Measurements from ENCODE around the gene PPP2R5D. TPM values are rescaled to one million over a fixed set of nuclear protein-coding genes. Genes with fewer than 3 reads are reported as not detected.

Gene PPP2R5D
- total and polyA plus RNA-seq, 2 of the 8 experiments (the other 6 are each of a cell fraction or from before 2014, with no cell fraction given): 52.1 to 55.7 TPM

DNA sequence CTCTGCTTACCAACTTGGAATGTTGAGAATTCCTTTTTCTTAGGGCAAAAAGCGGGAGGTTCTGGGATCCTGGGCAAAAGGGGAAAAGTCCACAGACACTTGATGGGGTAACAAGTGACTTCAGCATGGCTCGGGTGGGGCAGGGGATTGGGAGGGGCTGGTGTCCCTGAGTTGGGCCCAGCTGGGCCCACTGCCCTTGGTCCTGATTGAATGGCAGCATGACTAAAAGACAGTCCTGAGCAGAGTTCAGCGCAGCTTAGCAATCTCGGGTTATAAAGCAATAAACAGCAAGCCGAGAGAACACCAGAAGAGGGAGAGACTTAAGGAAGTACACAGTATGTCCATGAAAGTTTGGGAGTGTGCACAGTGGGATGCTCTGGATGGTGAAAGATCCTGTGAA lies 5.6 kb downstream of the PPP2R5D start:
- Histone ChIP-seq H3K36me3 (ENCODE audit: control insufficient read depth in 2 of 4, insufficient read depth in 4 of 4, low read length in 3 of 4) (peaks cover 0 to 9% (median 8%) of the 10 kb centered on the region in 4 experiments; a peak in 4 of 8 replicates), H2BK15ac (ENCODE audit: low read length) (no peak overlapping the region), H2BK20ac (ENCODE audit: low read length) (no peak overlapping the region), H4K20me1 (replicated peaks in 1 of 2; ENCODE audit: control insufficient read depth in 1 of 2, insufficient read depth in 2 of 2, low read length in 2 of 2) (peaks cover 0 to 12% of the 10 kb centered on the region in 2 experiments), H3K79me2 (ENCODE audit: control insufficient read depth in 1 of 2, insufficient read depth in 2 of 2, low read length in 2 of 2) (peaks cover 8 to 15% of the 10 kb centered on the region in 2 experiments; a peak in 2 of 4 replicates), H3K4me3 (ENCODE audit: extremely low read depth in 1 of 4, insufficient read depth in 2 of 4, low read depth in 3 of 4, low read length in 4 of 4) (no peak overlapping the region), H2AK5ac (ENCODE audit: low read depth, low read length) (no peak overlapping the region), H2BK12ac (ENCODE audit: low read depth, low read length) (no peak overlapping the region), H3K14ac (ENCODE audit: insufficient read length) (no peak overlapping the region), H3K4ac (replicated peaks; ENCODE audit: insufficient read length, low read depth, low read length) (no peak overlapping the region), H3K27me3 (replicated peaks in 1 of 4; ENCODE audit: control insufficient read depth in 3 of 4, extremely low read depth in 1 of 4, insufficient read depth in 3 of 4, low read length in 3 of 4) (no peaks in the 10 kb centered on the region), H3K56ac (replicated peaks; ENCODE audit: insufficient read length, low read depth, low read length) (no peak overlapping the region), H2BK120ac (replicated peaks; ENCODE audit: low read depth, low read length) (no peak overlapping the region), H4K91ac (replicated peaks; ENCODE audit: insufficient read length, low read length) (no peak overlapping the region), H3K4me1 (replicated peaks in 1 of 4; ENCODE audit: control insufficient read depth in 3 of 4, insufficient read depth in 4 of 4, low read length in 3 of 4) (peaks cover 0 to 4% (median under 1%) of the 10 kb centered on the region in 4 experiments; a peak in 3 of 7 replicates), H2BK5ac (ENCODE audit: low read depth, low read length) (no peak overlapping the region), H3K79me1 (ENCODE audit: low read depth, low read length) (peaks cover 11% of the 10 kb centered on the region), H4K8ac (ENCODE audit: extremely low read depth, insufficient read depth, low read length) (no peak overlapping the region), H3K4me2 (ENCODE audit: insufficient read depth in 1 of 2, low read depth in 2 of 2, low read length in 2 of 2) (no peak overlapping the region), H2AFZ (ENCODE audit: low read length) (no peak overlapping the region), H3K18ac (ENCODE audit: extremely low read depth, low read length) (no peak overlapping the region), H3K23ac (ENCODE audit: insufficient read length) (no peak overlapping the region), H3K9me3 (ENCODE audit: insufficient read depth in 2 of 2, low read depth in 1 of 2, low read length in 1 of 2) (no peaks in the 10 kb centered on the region), H3K9ac (replicated peaks in 1 of 4; ENCODE audit: extremely low read depth in 1 of 4, low read depth in 3 of 4, low read length in 3 of 4) (no peak overlapping the region), H3K23me2 (ENCODE audit: low read depth, low read length) (no peaks in the 10 kb centered on the region; the same call in 1 of the 2 replicates), H3K27ac (ENCODE audit: low read depth, low read length) (no peak overlapping the region), H4K5ac (ENCODE audit: insufficient read length, low read depth, low read length) (no peak overlapping the region)
- FAIRE-seq (no peak), DNase-seq (ENCODE audit: low read depth in 1 of 2, low spot score in 2 of 2) (no peak)
- WGBS, 2 experiments (ENCODE audit: extremely low coverage in 1 of 2, insufficient coverage in 1 of 2, insufficient read length in 1 of 2, insufficient replicate concordance in 2 of 2, low coverage in 1 of 2, low lambda C conversion rate in 2 of 2, missing lambda C conversion rate in 1 of 2): 93% methylated on average over 5 of the region's 5 CpGs; no CpG with 5 or more reads in 1 of the 2 experiments
- POLR2A ChIA-PET (ENCODE audit: partially characterized antibody): interaction anchor here (4.1 kb wide), 1 partner anchor 11 kb away, joined by 25 read pairs; the partner anchor contains the start of gene PEX6
- CTCF ChIA-PET (ENCODE audit: partially characterized antibody): interaction anchor here (0.5 to 2.9 kb wide), 4 partner anchors 11 to 467 kb away, joined by 3 to 13 read pairs (median 3); partner anchors contain the start of gene PEX6
- TF ChIP-seq, protein P1, sequence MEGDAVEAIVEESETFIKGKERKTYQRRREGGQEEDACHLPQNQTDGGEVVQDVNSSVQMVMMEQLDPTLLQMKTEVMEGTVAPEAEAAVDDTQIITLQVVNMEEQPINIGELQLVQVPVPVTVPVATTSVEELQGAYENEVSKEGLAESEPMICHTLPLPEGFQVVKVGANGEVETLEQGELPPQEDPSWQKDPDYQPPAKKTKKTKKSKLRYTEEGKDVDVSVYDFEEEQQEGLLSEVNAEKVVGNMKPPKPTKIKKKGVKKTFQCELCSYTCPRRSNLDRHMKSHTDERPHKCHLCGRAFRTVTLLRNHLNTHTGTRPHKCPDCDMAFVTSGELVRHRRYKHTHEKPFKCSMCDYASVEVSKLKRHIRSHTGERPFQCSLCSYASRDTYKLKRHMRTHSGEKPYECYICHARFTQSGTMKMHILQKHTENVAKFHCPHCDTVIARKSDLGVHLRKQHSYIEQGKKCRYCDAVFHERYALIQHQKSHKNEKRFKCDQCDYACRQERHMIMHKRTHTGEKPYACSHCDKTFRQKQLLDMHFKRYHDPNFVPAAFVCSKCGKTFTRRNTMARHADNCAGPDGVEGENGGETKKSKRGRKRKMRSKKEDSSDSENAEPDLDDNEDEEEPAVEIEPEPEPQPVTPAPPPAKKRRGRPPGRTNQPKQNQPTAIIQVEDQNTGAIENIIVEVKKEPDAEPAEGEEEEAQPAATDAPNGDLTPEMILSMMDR (IDR thresholded peaks at IDR 0.05; ENCODE audit: control extremely low read depth in 1 of 3, insufficient read depth in 1 of 3, low read depth in 1 of 3, low read length in 3 of 3): no peak
- no peak for TF ChIP-seq YY1 (IDR thresholded peaks at IDR 0.05; ENCODE audit: low read depth, low read length)
- TF ChIP-seq CHD1 (IDR thresholded peaks at IDR 0.05; ENCODE audit: low read depth, low read length): no peak
- no peak for TF ChIP-seq GTF2F1 (IDR thresholded peaks at IDR 0.05; ENCODE audit: borderline replicate concordance, low read depth, low read length)
- no peak for TF ChIP-seq FOSL1 (IDR thresholded peaks at IDR 0.05; ENCODE audit: insufficient read depth, low read depth, low read length)
- TF ChIP-seq MAFK (IDR thresholded peaks at IDR 0.05; ENCODE audit: low read depth, low read length): no peak
- TF ChIP-seq, protein P2, sequence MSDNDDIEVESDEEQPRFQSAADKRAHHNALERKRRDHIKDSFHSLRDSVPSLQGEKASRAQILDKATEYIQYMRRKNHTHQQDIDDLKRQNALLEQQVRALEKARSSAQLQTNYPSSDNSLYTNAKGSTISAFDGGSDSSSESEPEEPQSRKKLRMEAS (IDR thresholded peaks at IDR 0.05): no peak
- no peak for TF ChIP-seq BRCA1 (IDR thresholded peaks at IDR 0.05; ENCODE audit: low read depth, low read length)
- TF ChIP-seq GABPA (IDR thresholded peaks at IDR 0.05; ENCODE audit: borderline replicate concordance, insufficient read depth, low read length): no peak
- no peak for TF ChIP-seq TAF1 (IDR thresholded peaks at IDR 0.05; ENCODE audit: low read depth, low read length)
- TF ChIP-seq CREB1 (IDR thresholded peaks at IDR 0.05): no peak
- no peak for TF ChIP-seq POLR2AphosphoS5 (IDR thresholded peaks at IDR 0.05; ENCODE audit: low read depth, low read length)

Data from H1 (cell line).